Inferior parietal cortex (tissue), 1 donor: ENCODE results near the gene LDAF1.
"Not testable (repeated sequence)": the region's sequence is repeated elsewhere in the genome, so short reads cannot be mapped to it uniquely, and the experiment has no call there.

Experiments used
- DNase-seq: peaks from one replicate; pipeline ENCODE4 v3.0.0-alpha.2; 2016; ENCODE audit errors: extremely low spot score

Gene LDAF1

DNA sequence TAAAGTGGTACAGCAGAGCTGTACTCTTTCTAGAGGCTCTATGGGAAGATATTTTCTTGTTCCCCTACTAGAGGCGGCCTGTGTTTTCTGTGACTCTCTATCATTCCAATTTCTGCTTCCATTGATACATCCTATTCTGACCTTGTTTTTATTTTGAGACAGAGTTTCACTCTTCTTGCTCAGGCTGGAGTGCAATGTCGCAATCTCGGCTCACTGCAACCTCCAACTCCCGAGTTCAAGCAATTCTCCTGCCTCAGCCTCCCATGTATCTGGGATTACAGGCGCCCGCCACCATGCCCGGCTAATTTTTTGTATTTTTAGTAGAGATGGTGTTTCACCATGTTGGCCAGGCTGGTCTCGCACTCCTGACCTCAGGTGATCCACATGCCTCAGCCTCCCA lies 36.9 kb downstream of the LDAF1 start:
- not testable (repeated sequence) for DNase-seq

DNA sequence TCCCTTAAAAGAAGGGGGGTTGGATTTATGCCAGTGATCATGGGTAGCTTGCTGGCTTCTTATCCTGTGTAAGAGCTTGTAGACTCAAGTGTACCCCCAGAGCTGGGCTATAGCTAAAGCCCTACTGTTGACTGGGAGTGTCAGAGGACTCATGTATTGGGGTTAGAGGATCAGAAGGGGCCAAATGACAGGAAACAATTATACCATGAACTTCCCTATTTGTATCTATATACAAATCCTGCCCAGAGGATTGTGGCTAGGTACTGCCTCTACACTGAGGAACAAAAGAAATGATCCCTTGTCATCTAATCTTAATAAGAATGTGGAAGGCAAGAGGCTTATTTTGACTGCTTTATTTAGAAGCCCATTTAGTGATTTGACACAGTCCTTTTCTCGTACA lies 38.6 kb downstream of the LDAF1 start:
- no peak for DNase-seq

DNA sequence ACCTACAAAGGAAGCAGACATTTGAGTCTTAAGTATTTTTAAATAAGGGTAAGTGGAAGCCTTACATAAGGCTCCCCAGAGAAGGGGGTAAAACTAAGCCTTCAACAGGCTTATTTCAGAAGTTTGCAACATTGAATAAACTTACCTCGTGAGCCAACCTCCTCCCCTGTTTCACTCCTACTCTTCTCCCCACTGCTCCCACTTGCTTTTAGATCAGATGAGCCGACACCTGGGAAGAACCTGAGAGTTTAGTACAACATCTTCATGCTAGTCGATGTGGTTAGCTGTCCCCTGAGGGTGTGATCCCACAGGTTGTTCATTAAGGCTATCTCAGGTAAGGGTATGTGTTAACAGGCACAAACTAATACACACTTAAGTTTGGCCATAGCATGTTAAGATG lies 39.1 kb downstream of the LDAF1 start:
- DNase-seq, result no peak

DNA sequence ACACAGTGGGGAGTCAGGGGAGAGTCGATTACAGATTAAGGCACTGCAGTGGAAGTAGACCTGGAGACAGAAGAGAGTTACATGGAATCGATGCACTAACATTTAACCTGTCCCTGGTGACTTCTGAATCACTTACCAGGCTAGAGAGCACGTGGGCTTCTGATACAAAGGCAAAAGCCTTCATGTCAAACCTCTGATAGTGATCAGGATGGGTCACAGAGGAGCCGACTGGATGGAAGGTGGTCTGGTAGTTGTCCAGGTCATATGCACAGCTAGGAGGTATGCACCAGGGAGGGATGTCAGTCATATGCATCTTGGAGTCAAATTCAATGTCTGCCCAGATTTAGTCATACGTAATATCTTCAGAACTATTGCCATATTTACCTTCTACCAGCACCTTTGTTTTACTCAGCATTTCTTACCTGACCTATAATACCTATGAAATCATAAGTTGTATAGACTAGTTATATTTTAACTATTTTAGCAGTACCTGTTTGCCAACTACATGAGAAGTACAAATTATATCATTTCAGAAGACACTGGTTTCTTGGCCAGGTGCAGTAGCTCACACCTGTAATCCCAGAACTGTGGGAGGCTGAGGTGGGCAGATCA lies 41.2 kb downstream of the LDAF1 start:
- DNase-seq, result no peak

DNA sequence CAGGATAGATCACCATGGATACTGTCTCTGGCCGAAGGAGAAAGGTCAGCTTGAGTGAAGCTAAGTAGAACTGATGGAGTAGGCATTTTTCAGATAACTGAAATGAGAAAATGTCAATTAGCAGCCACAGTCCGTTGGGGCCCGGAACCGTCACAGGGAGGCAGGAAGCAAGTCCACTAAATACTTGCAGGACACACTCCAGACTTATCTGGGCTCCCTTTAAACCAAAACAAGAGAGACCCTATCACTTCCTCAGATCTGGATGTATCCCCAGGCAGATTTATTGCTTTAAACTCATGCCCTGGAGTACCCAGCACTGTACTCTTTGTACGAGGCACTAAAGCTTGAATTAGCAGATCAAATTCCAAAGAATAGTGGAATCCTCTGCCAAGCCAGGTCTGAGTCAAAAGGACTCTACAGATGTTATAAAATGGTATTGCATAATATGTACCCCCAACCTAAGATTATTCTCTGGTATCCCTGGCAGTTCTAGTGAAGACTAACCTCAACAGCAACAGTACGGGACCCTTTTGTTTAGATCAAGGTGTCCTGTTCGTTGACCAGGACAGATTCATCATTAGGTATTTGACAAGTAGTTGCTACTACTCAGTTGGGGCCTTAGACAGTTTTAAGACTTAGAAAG lies 44.8 kb downstream of the LDAF1 start:
- no peak for DNase-seq

DNA sequence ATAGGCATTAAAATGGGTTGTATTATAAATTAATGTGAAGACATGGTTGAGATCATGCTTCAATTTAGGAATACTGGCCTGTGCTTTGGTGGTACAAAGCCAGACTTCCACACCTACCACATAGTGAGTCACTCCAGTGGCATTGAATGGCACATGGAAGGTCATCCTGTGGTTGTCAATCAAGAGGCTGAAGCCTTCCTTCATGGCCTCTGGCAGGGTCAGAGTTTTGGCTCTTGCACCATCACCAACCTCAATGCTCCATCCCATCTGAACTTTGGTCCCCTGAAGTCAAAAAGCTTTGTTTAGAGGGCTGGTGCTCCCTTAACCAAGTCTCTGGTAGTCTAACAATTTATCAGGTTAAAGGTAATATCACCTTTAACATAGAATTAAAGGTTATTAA lies 46.8 kb downstream of the LDAF1 start:
- DNase-seq, result no peak

DNA sequence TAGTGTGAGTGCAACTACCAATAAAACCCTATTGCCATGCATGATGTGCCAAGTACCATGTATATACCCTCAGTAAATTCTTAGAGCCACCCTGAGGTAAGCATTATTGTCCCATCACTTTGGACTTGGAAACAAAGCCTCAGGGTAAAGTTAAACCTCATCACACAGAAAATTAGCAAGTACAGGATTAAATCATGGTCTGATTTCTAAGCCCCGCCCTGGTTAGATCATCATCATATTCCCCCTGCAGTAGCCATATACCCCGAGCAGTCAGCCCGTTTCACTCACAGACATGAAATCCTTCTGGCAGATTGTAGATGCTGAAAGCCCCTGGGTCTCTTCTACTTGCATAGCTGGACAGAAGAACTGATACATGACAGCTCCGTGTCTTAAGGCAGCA lies 48.1 kb downstream of the LDAF1 start:
- DNase-seq, result no peak

DNA sequence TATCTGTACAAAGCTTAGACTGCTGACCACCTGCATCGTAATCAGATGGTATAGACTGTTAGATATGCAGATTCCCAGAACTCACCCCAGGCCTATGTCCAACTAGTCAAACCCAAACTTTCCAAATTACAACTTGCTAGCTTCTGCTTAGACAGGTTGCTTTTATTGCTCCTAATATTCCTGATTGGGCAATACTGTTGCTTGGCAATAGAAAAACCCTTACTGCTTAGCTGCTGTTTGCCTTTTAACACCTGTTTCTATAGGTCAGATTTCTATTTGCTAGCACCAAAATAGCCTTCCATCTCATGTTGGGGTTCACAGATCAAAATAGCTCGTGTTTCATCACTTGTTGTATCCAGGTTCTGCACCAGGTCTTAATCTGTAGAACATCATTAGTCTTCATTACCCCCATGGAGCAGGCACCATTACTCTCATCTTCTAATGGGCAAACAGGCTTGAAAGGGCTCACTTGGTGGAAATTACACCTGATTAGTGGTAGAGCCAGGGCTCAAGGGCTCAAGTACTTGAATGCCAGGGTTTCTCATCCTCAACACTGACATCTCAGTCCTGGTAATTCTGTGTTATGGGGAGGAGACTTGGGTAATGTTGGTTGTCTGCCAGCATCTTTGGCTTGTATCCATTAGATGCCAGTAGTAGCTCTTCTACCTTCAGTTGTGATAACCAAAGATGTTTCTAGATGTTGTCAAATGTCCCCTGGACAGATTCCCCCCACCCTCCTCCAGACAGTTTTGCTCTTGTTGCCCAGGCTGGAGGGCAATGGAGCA lies 50.2 kb downstream of the LDAF1 start:
- DNase-seq, result no peak

DNA sequence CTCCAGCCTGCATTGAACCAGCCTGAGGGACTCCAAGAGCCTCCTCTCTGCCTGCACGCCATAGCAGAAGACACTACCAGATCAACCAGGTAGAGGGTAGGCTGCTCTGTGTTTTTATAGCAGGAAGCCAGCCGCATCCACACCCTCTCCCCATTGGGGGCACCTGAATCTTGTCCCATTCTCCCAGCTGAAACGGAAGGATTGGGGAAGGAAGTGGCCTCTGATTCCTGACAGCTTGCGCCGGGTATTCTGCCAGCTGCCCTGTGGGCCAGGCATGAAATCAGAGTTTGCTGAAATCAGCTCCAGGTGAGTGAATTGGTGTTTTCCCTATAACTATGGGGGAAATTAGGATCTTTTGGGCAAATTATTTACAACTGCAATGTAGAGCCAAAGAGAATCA lies 53.0 kb downstream of the LDAF1 start, which contains the start of gene ZP2:
TSS of gene ZP2 (minus strand) at position 89 of the 400 bp plus-strand sequence. CDS start at position 62, 27 bp downstream.
- no peak for DNase-seq

DNA sequence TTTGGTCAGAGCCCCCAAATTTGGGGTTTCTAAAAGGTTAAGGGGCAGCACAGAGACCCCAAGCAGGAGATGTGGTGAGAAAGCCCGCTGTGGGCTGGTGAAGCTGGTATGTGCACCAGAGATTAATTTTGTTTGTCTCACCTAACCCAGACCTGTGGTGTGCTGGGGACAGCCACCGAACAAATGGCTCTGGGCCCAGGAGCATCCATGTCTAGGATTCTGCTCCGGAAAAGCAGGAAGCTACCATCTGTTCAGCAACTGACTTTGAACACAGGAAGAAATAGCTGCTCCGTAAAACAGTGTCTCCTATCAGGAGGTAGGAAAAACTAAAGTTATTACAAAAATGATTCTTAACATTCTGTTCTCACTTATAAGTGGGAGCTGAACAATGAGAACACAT lies 55.6 kb downstream of the LDAF1 start:
- no peak for DNase-seq

DNA sequence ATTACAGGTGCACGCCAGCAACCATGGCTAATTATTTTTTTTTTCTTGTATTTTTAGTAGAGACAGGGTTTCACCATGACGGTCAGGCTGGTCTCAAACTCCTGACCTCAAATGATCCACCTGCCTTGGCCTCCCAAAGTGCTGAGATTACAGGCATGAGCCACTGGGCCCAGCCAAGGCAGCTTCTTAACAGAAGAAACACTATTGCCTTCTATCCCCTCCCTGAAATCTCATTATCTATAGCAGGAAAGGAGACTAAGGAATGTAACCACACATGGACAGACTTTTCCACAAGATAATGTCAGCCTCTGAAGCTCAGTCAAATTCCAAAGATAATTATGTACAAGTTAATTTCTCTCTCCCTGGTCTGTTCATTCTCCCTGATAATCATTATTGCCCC lies 58.6 kb downstream of the LDAF1 start:
- DNase-seq, result no peak

DNA sequence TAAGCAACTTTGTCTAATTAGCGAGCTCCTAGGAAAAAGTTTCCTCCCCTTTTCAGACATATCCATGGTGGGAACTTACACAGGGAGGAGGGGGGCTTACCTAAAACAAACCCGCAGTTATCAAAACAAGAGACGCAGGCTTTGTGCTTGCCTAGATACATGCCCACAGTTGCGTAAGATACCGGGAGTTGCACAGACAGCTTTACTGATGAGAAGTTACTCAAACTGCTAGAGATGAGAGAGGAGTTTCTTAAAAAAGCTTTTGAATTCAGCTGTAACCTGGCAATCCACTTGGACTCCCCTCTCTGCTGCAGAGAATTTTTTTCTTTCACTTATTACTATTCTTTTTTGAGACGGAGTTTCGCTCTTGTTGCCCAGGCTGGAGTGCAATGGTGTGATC lies 59.7 kb downstream of the LDAF1 start:
- no peak for DNase-seq

DNA sequence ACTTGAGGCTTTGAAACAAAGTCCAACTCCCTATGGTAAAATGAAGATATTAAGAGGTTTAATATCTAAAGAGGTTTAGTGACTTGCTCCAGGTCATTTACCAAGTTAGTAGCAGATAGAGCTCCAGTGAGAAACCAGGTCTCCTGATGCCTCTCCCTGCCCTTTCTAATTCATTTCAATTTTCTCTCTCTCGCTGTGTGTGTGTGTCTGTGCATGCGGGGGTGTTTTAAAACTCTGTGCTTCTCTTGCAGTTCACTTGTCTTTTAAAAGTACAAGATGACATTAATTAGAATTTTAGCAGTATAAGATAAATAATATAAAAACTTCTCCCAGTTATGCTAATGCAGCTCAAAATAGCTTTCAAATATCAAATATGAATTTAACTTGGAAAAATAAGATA lies 61.1 kb downstream of the LDAF1 start:
- no peak for DNase-seq

DNA sequence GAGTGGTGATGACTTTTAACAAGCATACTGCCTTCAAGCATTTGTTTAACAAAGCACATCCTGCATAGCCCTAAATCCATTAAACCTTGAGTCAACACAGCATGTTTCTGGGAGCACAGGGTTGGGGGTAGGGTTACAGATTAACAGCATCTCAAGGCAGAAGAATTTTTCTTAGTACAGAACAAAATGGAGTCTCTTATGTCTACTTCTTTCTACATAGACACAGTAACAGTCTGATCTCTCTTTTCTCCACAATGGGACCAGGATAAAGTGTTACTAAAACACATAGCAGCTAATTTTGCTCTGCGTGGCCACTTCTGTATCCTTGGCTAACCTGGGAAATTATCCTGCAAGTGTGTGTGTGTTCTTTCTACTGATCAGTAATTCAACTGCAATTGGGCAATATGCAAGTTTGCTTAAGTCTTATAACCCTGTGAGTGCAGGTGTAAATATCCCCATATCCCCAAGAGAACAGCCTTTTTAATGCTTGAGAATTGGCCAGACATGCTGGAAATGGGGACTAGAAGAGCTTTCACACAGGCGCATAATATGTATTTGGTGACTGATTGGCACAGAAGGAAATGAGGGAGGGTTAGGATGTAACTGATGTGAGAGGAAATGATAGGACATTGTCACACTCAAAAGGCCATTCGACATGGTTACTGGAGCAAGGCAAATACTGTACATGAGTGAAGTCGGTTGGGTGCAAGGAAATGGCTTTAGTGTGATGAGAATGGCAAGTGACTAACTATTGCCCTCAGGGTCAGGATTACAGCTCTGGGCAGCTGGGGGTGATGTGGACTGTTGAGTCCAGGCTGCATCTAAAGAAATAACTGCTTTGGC lies 64.2 kb downstream of the LDAF1 start:
- DNase-seq, result no peak

DNA sequence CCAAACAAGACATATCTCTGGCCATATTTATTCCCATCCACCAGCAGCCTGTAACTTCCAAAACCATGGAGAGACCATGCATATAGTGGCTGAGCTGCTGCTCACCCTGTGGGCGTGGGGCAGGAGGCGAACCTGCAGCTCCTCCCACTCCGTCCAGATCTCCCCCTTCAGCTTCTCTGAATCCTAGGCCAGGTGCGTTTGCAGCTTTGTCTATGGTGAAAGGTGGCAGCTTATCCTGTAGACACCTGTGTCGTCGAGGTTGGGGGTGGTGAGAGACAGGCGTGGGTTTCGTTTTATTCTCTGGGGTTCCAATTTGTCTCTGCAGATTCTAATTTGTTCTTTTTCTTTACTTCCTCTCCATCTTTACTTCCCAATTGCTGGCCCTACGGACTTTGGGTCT lies 65.3 kb downstream of the LDAF1 start:
- no peak for DNase-seq

DNA sequence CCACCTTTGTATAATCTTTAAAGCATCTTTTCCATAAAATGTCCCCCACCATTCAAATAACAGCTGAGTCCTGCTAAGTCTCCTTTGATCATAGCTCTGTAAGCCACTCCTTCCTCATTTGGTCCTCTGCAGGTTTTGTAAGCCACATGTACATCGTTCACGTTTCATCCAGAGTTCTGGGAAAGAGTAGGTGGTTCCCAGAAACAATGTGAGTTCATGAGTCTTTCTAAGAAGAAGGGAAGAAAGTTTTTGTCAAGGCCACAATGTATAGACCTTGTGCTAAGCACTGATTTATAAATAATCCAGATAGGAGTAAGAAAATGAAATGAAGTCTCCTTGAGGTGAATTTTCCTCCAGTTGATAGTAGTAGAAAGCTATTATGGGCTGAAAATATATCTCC lies 66.3 kb downstream of the LDAF1 start:
- DNase-seq, result no peak

DNA sequence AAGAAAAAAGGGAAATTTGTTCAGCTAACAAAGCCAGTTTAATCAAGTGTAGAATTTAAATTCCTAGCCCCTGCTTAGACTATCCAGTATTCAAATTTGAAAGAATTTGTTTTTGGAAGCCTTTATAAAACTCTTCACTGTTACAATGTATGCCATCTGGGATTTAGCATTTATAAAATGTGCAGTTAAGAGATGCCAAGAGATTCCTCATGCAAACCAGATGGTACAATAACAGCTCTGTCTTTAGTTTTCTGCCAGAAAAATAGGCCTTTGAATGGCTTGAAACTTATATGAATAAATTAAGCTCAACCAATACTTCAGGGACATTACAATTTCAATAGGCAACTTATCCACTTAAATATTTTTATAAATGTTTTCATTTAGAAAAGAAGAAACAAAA lies 68.3 kb downstream of the LDAF1 start:
- DNase-seq, result peak; percentile 68

DNA sequence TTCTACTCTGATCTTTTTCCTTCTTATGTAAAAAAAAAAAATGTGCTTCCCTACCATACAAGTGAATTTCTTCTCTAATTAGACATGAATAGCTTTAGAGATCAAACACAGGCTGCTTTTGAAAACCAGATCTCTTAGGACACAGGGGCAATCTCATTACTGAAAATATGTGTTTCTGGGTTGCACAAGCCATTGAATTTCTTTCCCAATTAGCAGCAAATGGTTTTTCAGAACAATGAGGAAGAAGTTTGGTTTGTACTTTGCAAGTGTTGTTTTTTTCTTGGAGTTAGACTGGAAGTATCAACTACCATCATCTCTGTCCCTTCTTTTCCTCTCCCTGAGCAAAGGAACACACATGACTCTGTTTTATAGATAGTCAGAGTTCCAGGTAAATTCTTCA lies 69.4 kb downstream of the LDAF1 start:
- no peak for DNase-seq

DNA sequence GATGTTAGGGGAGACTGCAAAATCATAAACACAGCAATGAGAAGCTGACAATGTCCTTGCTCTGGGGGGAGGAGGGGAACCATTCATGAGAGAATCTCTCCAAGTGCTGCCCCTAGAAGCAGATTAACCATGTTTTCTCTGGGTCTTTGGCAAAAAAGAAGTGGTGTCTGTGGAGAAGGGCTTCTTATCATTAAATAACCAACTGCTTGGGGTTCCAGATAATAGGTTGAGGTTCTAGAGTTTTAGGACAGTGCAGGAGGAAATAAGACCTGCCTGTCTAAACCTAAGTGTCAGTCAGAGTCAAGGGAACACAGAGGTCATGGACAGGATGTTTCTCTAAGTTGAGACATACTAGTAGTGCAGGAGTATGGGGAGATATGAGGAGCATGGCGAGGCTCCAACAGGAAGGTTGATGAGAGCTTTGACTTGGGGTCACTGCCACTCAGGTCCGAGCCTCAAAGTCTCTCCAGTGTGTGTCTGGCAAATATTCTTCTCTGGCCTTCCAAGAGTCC lies 69.9 kb downstream of the LDAF1 start:
- DNase-seq, result no peak
